Thymus (tissue), 11 donors: ENCODE measurements around the gene CNPPD1. TPM values are rescaled to one million over a fixed set of nuclear protein-coding genes. Genes with fewer than 3 reads are reported as not detected.

ENCODE experiments used
- DNase-seq, 9 donors: peaks; one replicate each; pipeline ENCODE4 v3.0.0-alpha.2; 2013; ENCODE audit warnings: low spot score in 9 of 9, low read depth in 6 of 9, missing footprints in 1 of 9
- H3K27ac ChIP-seq, 2 donors: one replicate each; pipeline ENCODE4 v1.5.1; 2013; ENCODE audit warnings: control low read depth in 1 of 2, low read depth in 1 of 2, low read length in 1 of 2, mild to moderate bottlenecking in 1 of 2, moderate library complexity in 1 of 2
- H3K27me3 ChIP-seq, 2 donors: one replicate each; pipeline ENCODE4 v1.5.1; 2013; ENCODE audit warnings: low read length in 1 of 2; ENCODE audit not compliant: control insufficient read depth in 2 of 2, insufficient read depth in 1 of 2
- H3K36me3 ChIP-seq, 2 donors: one replicate each; pipeline ENCODE4 v1.5.1; 2013; ENCODE audit warnings: low read length in 1 of 2, mild to moderate bottlenecking in 1 of 2, moderate library complexity in 1 of 2; ENCODE audit not compliant: control insufficient read depth in 2 of 2, insufficient read depth in 2 of 2
- H3K4me1 ChIP-seq, 2 donors: one replicate each; pipeline ENCODE4 v1.5.1; 2013; ENCODE audit warnings: low read length in 2 of 2; ENCODE audit not compliant: control insufficient read depth in 2 of 2, insufficient read depth in 2 of 2
- H3K4me3 ChIP-seq, 2 donors: one replicate each; pipeline ENCODE4 v1.5.1; 2013; ENCODE audit warnings: low read length in 2 of 2, control low read depth in 1 of 2, mild to moderate bottlenecking in 1 of 2
- H3K9me3 ChIP-seq, 2 donors: one replicate each; pipeline ENCODE4 v1.5.1; 2013; ENCODE audit warnings: low read length in 1 of 2, mild to moderate bottlenecking in 1 of 2; ENCODE audit not compliant: control insufficient read depth in 2 of 2, insufficient read depth in 1 of 2
- WGBS: extraction: QIAGEN DNeasy Blood & Tissue Kit; methylation state at CpG from one replicate; pipeline ENCODE4 v1.1.7; 2013; 5-methylcytosine and 5-hydroxymethylcytosine counted together
- polyA plus RNA-seq: library from polyadenylated mRNA; stranded (reverse); fragments of 200-250 nt; gene quantifications from one replicate; pipeline ENCODE4 v1.2.3, GENCODE V29; 2013
- total RNA-seq: library from RNA; stranded (reverse); fragments of 120-200 nt; gene quantifications from one replicate; pipeline ENCODE4 v1.2.4, GENCODE V29; 2013
- donor health status: healthy.

CNPPD1 gene
- total and polyA plus RNA-seq, 2 donors = 33.3 to 46.9 TPM

DNA sequence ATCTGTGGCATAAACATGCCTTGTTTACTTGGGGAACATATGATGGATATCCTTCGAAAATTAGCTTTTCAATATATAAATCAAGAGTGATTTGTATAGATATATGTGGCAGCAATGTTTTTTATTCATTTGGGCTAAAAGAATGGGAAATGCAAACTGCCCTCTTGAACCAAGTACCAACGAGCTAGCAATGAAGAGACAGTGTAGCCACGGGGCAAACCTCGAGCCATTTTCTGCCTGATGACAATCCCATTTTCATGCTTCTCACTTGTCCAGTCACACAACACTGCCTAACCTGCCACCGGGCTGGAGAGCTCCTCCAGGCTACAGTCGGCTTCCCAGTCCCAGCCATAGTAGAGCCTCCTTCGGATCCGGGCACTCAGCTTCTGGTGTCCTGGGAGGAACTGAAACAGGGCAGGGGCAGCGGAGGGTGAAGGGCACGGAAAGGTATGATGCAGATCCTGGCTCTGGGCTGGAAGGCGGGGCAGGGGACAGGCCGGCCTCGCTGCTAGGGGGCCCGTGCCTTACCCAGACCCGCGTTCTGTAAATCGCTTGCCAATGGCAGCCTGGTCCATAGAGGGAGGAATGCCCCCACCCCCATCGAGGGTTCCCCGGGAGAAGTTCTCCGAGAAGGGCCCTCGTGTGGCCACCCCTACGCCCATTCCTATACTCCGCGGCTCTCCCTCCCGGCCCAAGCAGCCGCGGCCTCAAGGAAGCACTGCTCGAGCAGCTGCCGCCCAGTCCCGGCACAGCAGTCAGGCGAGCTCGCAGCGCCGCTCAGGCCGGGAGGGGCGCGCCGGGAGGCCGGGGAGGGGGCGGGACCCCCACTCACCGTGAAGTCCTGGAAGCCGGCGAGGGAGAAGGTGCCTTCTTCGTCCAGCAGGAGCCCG is 552 bp downstream of the CNPPD1 start:
- H3K27ac ChIP-seq = peak overlapping the region; percentile 100
- no peaks in the 10 kb centered on the region for H3K27me3 ChIP-seq
- H3K9me3 ChIP-seq = no peaks in the 10 kb centered on the region
- H3K4me1 ChIP-seq = peaks cover 20 to 27% of the 10 kb centered on the region in 2 donors
- DNase-seq = peak in 1 of 9 donors; percentile 14
- H3K4me3 ChIP-seq = peak overlapping the region; percentile 88 to 98
- H3K36me3 ChIP-seq = peaks cover 50 to 57% of the 10 kb centered on the region in 2 donors
- 3% methylated on average over 45 of the region's 45 CpGs for WGBS

DNA sequence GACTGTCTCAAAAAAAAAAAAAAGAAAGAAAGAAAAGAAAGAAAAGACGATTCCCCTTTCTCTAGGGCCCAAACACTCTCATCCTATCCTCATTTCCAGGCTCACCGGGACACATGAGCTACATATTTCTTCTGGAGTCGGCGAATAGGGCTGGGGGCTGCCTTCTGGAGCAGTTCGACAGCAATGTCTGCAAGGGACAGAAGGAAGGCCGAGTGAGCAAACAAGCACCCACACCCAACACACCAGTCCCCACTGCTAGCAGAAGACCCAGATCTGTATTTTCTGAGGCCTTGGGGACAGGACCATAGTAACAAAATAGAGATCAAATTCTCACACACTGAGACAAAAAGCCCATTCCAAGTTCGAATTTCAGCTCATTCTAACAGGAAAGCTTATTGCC is 1.2 kb downstream of the CNPPD1 start:
- Histone ChIP-seq H3K27me3 (no peaks in the 10 kb centered on the region), H3K36me3 (peaks cover 43 to 51% of the 10 kb centered on the region in 2 donors), H3K27ac (no peak overlapping the region), H3K4me1 (peaks cover 20 to 27% of the 10 kb centered on the region in 2 donors), H3K9me3 (no peaks in the 10 kb centered on the region), H3K4me3 (peak overlapping the region in 1 of 2 donors; percentile 88)
- no peak for DNase-seq
- WGBS = 92% methylated on average over 7 of the region's 7 CpGs

GRCh38 chr2:219174801-219175200 is 1.9 kb downstream of the CNPPD1 start:
- Histone ChIP-seq H3K4me3 (no peak overlapping the region), H3K27ac (no peak overlapping the region), H3K9me3 (no peaks in the 10 kb centered on the region), H3K36me3 (peaks cover 39 to 44% of the 10 kb centered on the region in 2 donors), H3K27me3 (no peaks in the 10 kb centered on the region), H3K4me1 (peaks cover 20 to 25% of the 10 kb centered on the region in 2 donors)
- WGBS = 94% methylated on average over 7 of the region's 7 CpGs
- no peak for DNase-seq

DNA sequence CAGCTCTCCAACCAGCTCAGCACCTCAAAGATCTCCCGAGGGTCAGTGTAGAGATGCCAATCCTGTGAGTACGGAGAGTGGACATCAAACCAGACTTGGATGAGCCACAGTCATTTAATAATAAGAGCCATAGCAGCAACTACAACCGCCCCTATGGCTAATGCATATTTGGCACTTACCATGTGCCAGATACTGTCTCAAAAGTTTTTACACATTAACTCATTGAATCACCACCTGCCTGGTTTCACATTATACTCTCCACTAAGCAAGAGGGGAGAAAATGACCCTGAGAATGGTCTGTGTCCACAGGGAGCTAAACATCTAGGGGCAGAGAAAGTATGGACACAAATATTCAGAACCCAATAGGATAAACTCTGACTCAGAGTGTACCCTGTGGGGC is 2.6 kb downstream of the CNPPD1 start:
- Histone ChIP-seq H3K27me3 (no peaks in the 10 kb centered on the region), H3K4me1 (peaks cover 16 to 24% of the 10 kb centered on the region in 2 donors), H3K27ac (no peak overlapping the region), H3K36me3 (peaks cover 35 to 40% of the 10 kb centered on the region in 2 donors), H3K9me3 (no peaks in the 10 kb centered on the region), H3K4me3 (no peak overlapping the region)
- WGBS = 98% methylated on average over 3 of the region's 3 CpGs
- DNase-seq = no peak

- Histone ChIP-seq H3K9me3 (no peaks in the 10 kb centered on the region), H3K27me3 (no peaks in the 10 kb centered on the region), H3K36me3 (peaks cover 35 to 40% of the 10 kb centered on the region in 2 donors), H3K27ac (no peak overlapping the region), H3K4me3 (no peak overlapping the region), H3K4me1 (peaks cover 10 to 18% of the 10 kb centered on the region in 2 donors)
- DNase-seq = no peak
- 97% methylated on average over 6 of the region's 6 CpGs for WGBS
Measured at GRCh38 chr2:219173176-219173575, 3.5 kb downstream of the CNPPD1 start.

GRCh38 chr2:219172231-219173154 is 4.2 kb downstream of the CNPPD1 start:
- Histone ChIP-seq H3K36me3 (peaks cover 35 to 40% of the 10 kb centered on the region in 2 donors), H3K9me3 (no peaks in the 10 kb centered on the region), H3K27me3 (no peaks in the 10 kb centered on the region), H3K4me3 (no peak overlapping the region), H3K4me1 (peaks cover 10 to 17% of the 10 kb centered on the region in 2 donors), H3K27ac (no peak overlapping the region)
- no peak for DNase-seq
- WGBS = 92% methylated on average over 16 of the region's 16 CpGs

DNA sequence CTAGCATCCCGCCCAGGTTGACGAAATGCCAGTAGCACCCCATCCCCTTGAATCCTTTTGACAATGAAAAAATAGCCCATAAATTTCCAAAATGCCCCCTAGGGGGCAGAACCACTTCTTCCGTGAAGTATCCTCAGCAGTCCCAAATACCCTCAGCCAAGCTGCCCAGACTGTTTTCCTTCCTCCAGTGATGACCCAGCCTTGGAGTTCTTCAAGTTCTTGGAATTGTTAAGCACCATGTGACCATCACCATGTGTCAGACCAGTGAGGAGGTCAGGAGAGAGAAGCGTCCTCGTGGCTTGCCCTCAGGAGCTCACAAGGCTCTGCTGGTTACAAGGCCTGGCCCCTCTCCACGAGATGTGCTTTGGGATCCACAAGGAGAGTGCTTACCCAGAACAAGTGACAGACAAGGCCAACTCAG is 5.5 kb downstream of the CNPPD1 start:
- Histone ChIP-seq H3K36me3 (peaks cover 35 to 40% of the 10 kb centered on the region in 2 donors), H3K4me3 (no peak overlapping the region), H3K9me3 (no peaks in the 10 kb centered on the region), H3K27ac (no peak overlapping the region), H3K27me3 (no peaks in the 10 kb centered on the region), H3K4me1 (peaks cover 10 to 14% of the 10 kb centered on the region in 2 donors)
- WGBS = 84% methylated on average over 6 of the region's 6 CpGs
- DNase-seq = peak in 4 of 9 donors; percentile 29 to 64 (median 38)

GRCh38 chr2:219169930-219170654 is 6.6 kb downstream of the CNPPD1 start, which contains the start of gene SLC23A3:
Gene SLC23A3 (minus strand): TSS chr2:219170029. CDS start chr2:219169984, 45 bp downstream.
- Histone ChIP-seq H3K36me3 (peaks cover 35 to 40% of the 10 kb centered on the region in 2 donors), H3K9me3 (no peaks in the 10 kb centered on the region), H3K27ac (no peak within 1 kb of the TSS), H3K4me1 (peaks cover 4 to 5% of the 10 kb centered on the region in 2 donors), H3K27me3 (no peaks in the 10 kb centered on the region), H3K4me3 (no peak within 1 kb of the TSS)
- DNase-seq = no peak
- WGBS = 98% methylated on average over 10 of the region's 10 CpGs
